Esophagus squamous epithelium (tissue), 5 donors: ENCODE measurements around the gene LTBP2. TPM values are rescaled to one million over a fixed set of nuclear protein-coding genes. Genes with fewer than 3 reads are reported as not detected.
"Not testable (repeated sequence)": the region's sequence is repeated elsewhere in the genome, so short reads cannot be mapped to it uniquely, and the experiment has no call there.

Experiments used
- DNase-seq: peaks from one replicate; lab custom pipeline; 2025; lab: John Stamatoyannopoulos, UW
- H3K27ac ChIP-seq, 4 donors: fragments of 200-600 bp; sonication (generic); one replicate each; pipeline ENCODE4 v1.5.1; 2016 to 2019; ENCODE audit warnings: mild to moderate bottlenecking in 1 of 4
- H3K27me3 ChIP-seq, 4 donors: fragments of 200-600 bp; sonication (generic); 1 replicate in 3 of 4; 2 replicates in 1 of 4; pipeline versions ENCODE4 v1.5.1 to v1.6.0; 2017 to 2021; ENCODE audit warnings: antibody characterized with exemption in 1 of 4
- H3K36me3 ChIP-seq, 3 donors: fragments of 200-600 bp; sonication (generic); one replicate each; pipeline ENCODE4 v1.5.1; 2016 to 2019
- H3K4me1 ChIP-seq, 3 donors: fragments of 200-600 bp; sonication (generic); one replicate each; pipeline ENCODE4 v1.5.1; 2017 to 2019
- H3K4me3 ChIP-seq, 4 donors: fragments of 200-600 bp; sonication (generic); 1 replicate in 3 of 4; 2 replicates in 1 of 4; pipeline ENCODE4 v1.5.1; 2016 to 2019; ENCODE audit warnings: mild to moderate bottlenecking in 2 of 4, moderate library complexity in 1 of 4
- H3K9me3 ChIP-seq, 3 donors: fragments of 200-600 bp; sonication (generic); one replicate each; pipeline ENCODE4 v1.5.1; 2016 to 2019
- CTCF ChIP-seq, 6 experiments: fragments of 450-650 bp in 4 of 6; fragments of 200-600 bp in 2 of 6; sonication (generic) in 2 of 6; IDR thresholded peaks; one replicate each; pipeline ENCODE4 v1.5.1; 2016 to 2019; ENCODE audit warnings: antibody characterized with exemption in 6 of 6, mild to moderate bottlenecking in 4 of 6, moderate library complexity in 4 of 6
- POLR2A ChIP-seq, 4 donors: fragments of 450-650 bp; IDR thresholded peaks; one replicate each; pipeline ENCODE4 v1.6.1; 2017; ENCODE audit warnings: antibody characterized with exemption in 4 of 4, mild to moderate bottlenecking in 4 of 4, moderate library complexity in 3 of 4
- WGBS, 2 donors: methylation state at CpG; one replicate each; pipeline ENCODE4 v1.1.5; 2018; 5-methylcytosine and 5-hydroxymethylcytosine counted together
- intact Hi-C: fragments of 100-400 bp; cut with DNase I; formaldehyde crosslinking; loops from one replicate; pipeline ENCODE4 v1.15.0; 2022
- total RNA-seq, 4 donors: library from RNA; depleted of rRNA; stranded (reverse); fragments of >200 nt; gene quantifications; one replicate each; pipeline ENCODE4 v1.1.0, GENCODE V29; 2016
- donor health status: DM: yes; HTN: yes; CAD: no.

LTBP2 gene
- total RNA-seq, 4 donors from 2014 or later = 10.3 to 41.6 (median 17.0) TPM

- intact Hi-C loops = no loop called here
- Histone ChIP-seq H3K4me3 (no peak overlapping the region), H3K36me3 (no peaks in the 10 kb centered on the region), H3K4me1 (peaks cover 0 to 11% (median 0%) of the 10 kb centered on the region in 3 donors), H3K27ac (no peak overlapping the region), H3K27me3 (no peaks in the 10 kb centered on the region), H3K9me3 (no peaks in the 10 kb centered on the region)
- WGBS, 2 donors = 73 to 89% methylated on average over 4 of the region's 4 CpGs
- no peak for TF ChIP-seq POLR2A (IDR thresholded peaks at IDR 0.05)
- TF ChIP-seq CTCF (IDR thresholded peaks at IDR 0.05) = no peak
- no peak for DNase-seq
These were observed 154.5 kb downstream of the LTBP2 start for GRCh38 chr14:74457565-74457895.

- no peak for DNase-seq
- Histone ChIP-seq H3K27ac (no peak overlapping the region), H3K9me3 (no peaks in the 10 kb centered on the region), H3K4me3 (no peak overlapping the region), H3K4me1 (peaks cover 0 to 11% (median 0%) of the 10 kb centered on the region in 3 donors), H3K36me3 (no peaks in the 10 kb centered on the region), H3K27me3 (no peaks in the 10 kb centered on the region)
- WGBS, 2 donors = 76 to 83% methylated on average over 14 of the region's 17 CpGs
- TF ChIP-seq CTCF (IDR thresholded peaks at IDR 0.05) (no peak), POLR2A (IDR thresholded peaks at IDR 0.05) (no peak)
- intact Hi-C loops = no loop called here
These were observed 155.1 kb downstream of the LTBP2 start for GRCh38 chr14:74456684-74457564.

GRCh38 chr14:74454397-74454796, 157.6 kb downstream of the LTBP2 start:
- DNase-seq, H3K9me3 ChIP-seq, H3K4me3 ChIP-seq, intact Hi-C loops, H3K27ac ChIP-seq, H3K27me3 ChIP-seq, H3K36me3 ChIP-seq, H3K4me1 ChIP-seq: not testable (repeated sequence)
- 69 to 77% methylated on average over 4 to 5 of the region's 5 CpGs for WGBS, 2 donors

Other genes with a start within 250 kb of the LTBP2 start
- under 1 TPM in 1 of 4 donors, not detected in 3; 0.19 TPM for gene SYNDIG1L, start 186.0 kb downstream of the LTBP2 start, total RNA-seq
- gene NPC2, start 118.9 kb downstream of the LTBP2 start, total RNA-seq = 100 to 1,000 TPM; 174 to 331 (median 251) TPM
- gene ISCA2, start 118.5 kb downstream of the LTBP2 start, total RNA-seq = 10 to 100 TPM in 1 of 4 donors, 1 to 10 TPM in 3; 4.6 to 15.1 (median 6.2) TPM
- gene AREL1, start 100.8 kb upstream of the LTBP2 start, total RNA-seq = 10 to 100 TPM; 17.0 to 21.6 (median 19.8) TPM
- 10 to 100 TPM; 27.9 to 39.5 (median 30.2) TPM for gene FCF1, start 100.9 kb upstream of the LTBP2 start, total RNA-seq
- 10 to 100 TPM; 20.4 to 48.8 (median 28.2) TPM for gene YLPM1, start 151.1 kb upstream of the LTBP2 start, total RNA-seq